GM15510 (cell line): Measurements from ENCODE around the gene POLR3E.

ENCODE experiments used
- POLR2A ChIP-seq: IDR thresholded peaks from 3 replicates; pipeline ENCODE4 v1.6.1; 2011; ENCODE audit warnings: borderline replicate concordance; ENCODE audit not compliant: insufficient read length; ENCODE audit errors: extremely low read depth

Gene POLR3E

GRCh38 chr16:22278441-22279230 is 18.6 kb upstream of the POLR3E start:
- TF ChIP-seq POLR2A: no peak

GRCh38 chr16:22282254-22282892 is 14.8 kb upstream of the POLR3E start:
- TF ChIP-seq POLR2A: no peak

GRCh38 chr16:22284637-22285036 is 12.6 kb upstream of the POLR3E start:
- no peak for TF ChIP-seq POLR2A

GRCh38 chr16:22285080-22285479 is 12.1 kb upstream of the POLR3E start:
- TF ChIP-seq POLR2A: no peak

- no peak for TF ChIP-seq POLR2A
These were observed 6.2 kb upstream of the POLR3E start for GRCh38 chr16:22291020-22291419.

GRCh38 chr16:22291860-22292318 is 5.3 kb upstream of the POLR3E start:
- TF ChIP-seq POLR2A: no peak

- TF ChIP-seq POLR2A: no peak
These were observed 4.9 kb upstream of the POLR3E start for GRCh38 chr16:22292320-22292719.

- TF ChIP-seq POLR2A: no peak
These were observed 3.8 kb upstream of the POLR3E start for GRCh38 chr16:22293137-22294106.

- no peak for TF ChIP-seq POLR2A
These were observed 740 bp upstream of the POLR3E start for GRCh38 chr16:22296225-22297113.

- peak; percentile 37 for TF ChIP-seq POLR2A
These were observed 893 bp downstream of the POLR3E start for GRCh38 chr16:22297871-22298733.

GRCh38 chr16:22299036-22299435 is 1.8 kb downstream of the POLR3E start:
- no peak for TF ChIP-seq POLR2A

GRCh38 chr16:22300427-22301071 is 3.3 kb downstream of the POLR3E start:
- no peak for TF ChIP-seq POLR2A
